Activated CD4-positive, CD25-positive, alpha-beta regulatory T cell (primary cell): ENCODE results near the gene ANKH.
"Not testable (repeated sequence)": the region's sequence is repeated elsewhere in the genome, so short reads cannot be mapped to it uniquely, and the experiment has no call there.

Experiments used
- DNase-seq, 4 experiments: peaks; one replicate each; lab custom pipeline; 2025; lab: John Stamatoyannopoulos, UW

The ANKH gene

GRCh38 chr5:14854799-14855198, 16.8 kb downstream of the ANKH start:
- no peak for DNase-seq

- DNase-seq: no peak
Measured at GRCh38 chr5:14853685-14854084, 17.9 kb downstream of the ANKH start.

GRCh38 chr5:14852779-14853178, 18.8 kb downstream of the ANKH start:
- DNase-seq: no peak

GRCh38 chr5:14851999-14852526, 19.5 kb downstream of the ANKH start:
- DNase-seq: no peak

- DNase-seq: no peak
Measured at GRCh38 chr5:14851597-14851996, 20.0 kb downstream of the ANKH start.

- no peak for DNase-seq
Measured at GRCh38 chr5:14851050-14851419, 20.5 kb downstream of the ANKH start.

- DNase-seq: no peak
Measured at GRCh38 chr5:14850419-14851049, 21.0 kb downstream of the ANKH start.

- no peak for DNase-seq
Measured at GRCh38 chr5:14849516-14850294, 21.9 kb downstream of the ANKH start.

GRCh38 chr5:14848942-14849341, 22.6 kb downstream of the ANKH start:
- not testable (repeated sequence) for DNase-seq

GRCh38 chr5:14848385-14848784, 23.2 kb downstream of the ANKH start:
- DNase-seq: no peak

- no peak for DNase-seq
Measured at GRCh38 chr5:14847471-14847870, 24.1 kb downstream of the ANKH start.

GRCh38 chr5:14842117-14842516, 29.5 kb downstream of the ANKH start:
- no peak for DNase-seq

- DNase-seq: no peak
Measured at GRCh38 chr5:14840624-14841023, 31.0 kb downstream of the ANKH start.

- no peak for DNase-seq
Measured at GRCh38 chr5:14838396-14839319, 32.9 kb downstream of the ANKH start.

- DNase-seq: not testable (repeated sequence)
Measured at GRCh38 chr5:14837423-14838122, 34.0 kb downstream of the ANKH start.

GRCh38 chr5:14834584-14835550, 36.7 kb downstream of the ANKH start:
- DNase-seq: no peak

GRCh38 chr5:14834062-14834461, 37.5 kb downstream of the ANKH start:
- no peak for DNase-seq

GRCh38 chr5:14831006-14831338, 40.6 kb downstream of the ANKH start:
- no peak for DNase-seq

- DNase-seq: no peak
Measured at GRCh38 chr5:14830210-14831005, 41.2 kb downstream of the ANKH start.

GRCh38 chr5:14829396-14829795, 42.2 kb downstream of the ANKH start:
- DNase-seq: no peak
